ENCODE data around the gene ADAMTSL3.

DNA sequence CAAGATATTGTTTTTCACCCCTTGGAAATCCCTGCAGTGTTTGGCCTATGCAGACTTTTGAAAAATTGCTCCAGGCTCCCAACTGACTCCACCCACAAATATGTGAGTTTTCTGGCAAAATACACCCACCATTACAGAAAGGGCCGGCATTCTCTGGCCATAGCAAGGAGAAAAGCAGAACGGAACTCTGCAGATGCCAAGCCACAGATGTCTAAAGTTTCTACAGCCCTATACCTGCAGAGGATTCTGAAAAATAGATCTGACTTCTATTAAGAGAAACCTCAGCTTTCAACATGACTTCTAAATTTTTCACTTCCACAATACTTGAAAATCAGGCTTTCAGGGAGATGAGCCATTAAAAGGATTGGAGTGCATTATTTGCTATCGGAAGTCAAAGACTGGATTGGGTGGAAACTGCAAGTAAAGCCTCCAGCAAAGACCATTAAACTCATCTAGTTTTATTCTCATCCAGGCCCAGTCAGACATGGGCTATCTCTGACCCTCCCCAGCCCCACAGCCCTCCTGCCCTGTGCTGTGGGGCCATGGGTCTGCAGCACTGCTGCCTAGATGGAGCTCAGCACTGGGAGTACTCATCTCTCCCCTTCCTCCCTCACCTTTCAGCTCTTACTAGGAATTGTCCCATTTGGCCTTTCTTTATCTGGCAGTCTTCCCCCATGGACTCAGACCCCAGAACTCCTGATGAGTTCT is 338.6 kb downstream of the ADAMTSL3 start:
- TF ChIP-seq, protein P1, sequence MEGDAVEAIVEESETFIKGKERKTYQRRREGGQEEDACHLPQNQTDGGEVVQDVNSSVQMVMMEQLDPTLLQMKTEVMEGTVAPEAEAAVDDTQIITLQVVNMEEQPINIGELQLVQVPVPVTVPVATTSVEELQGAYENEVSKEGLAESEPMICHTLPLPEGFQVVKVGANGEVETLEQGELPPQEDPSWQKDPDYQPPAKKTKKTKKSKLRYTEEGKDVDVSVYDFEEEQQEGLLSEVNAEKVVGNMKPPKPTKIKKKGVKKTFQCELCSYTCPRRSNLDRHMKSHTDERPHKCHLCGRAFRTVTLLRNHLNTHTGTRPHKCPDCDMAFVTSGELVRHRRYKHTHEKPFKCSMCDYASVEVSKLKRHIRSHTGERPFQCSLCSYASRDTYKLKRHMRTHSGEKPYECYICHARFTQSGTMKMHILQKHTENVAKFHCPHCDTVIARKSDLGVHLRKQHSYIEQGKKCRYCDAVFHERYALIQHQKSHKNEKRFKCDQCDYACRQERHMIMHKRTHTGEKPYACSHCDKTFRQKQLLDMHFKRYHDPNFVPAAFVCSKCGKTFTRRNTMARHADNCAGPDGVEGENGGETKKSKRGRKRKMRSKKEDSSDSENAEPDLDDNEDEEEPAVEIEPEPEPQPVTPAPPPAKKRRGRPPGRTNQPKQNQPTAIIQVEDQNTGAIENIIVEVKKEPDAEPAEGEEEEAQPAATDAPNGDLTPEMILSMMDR (IDR thresholded peaks at IDR 0.05) = no peak
- no peak for TF ChIP-seq EZH2 (IDR thresholded peaks at IDR 0.05; ENCODE audit: borderline replicate concordance, insufficient read depth, low read depth, low read length, poor library complexity, severe bottlenecking)
